OCI-LY3 (cell line): Measurements from ENCODE around the gene MRE11.

Source experiments
- EZH2phosphoT487 ChIP-seq: fragments of 200-600 bp; shearing (Covaris generic); IDR thresholded peaks from 2 replicates; pipeline ENCODE4 v1.6.1; 2018; ENCODE audit warnings: antibody characterized with exemption, mixed run types, low read depth
- TF ChIP-seq, protein P1 (sequence below): fragments of 200-600, 300-600 bp; sonication (generic); IDR thresholded peaks from 2 replicates; pipeline ENCODE4 v1.5.1; 2014; ENCODE audit warnings: antibody characterized with exemption, low read length, low read depth

- TF ChIP-seq, protein P1, sequence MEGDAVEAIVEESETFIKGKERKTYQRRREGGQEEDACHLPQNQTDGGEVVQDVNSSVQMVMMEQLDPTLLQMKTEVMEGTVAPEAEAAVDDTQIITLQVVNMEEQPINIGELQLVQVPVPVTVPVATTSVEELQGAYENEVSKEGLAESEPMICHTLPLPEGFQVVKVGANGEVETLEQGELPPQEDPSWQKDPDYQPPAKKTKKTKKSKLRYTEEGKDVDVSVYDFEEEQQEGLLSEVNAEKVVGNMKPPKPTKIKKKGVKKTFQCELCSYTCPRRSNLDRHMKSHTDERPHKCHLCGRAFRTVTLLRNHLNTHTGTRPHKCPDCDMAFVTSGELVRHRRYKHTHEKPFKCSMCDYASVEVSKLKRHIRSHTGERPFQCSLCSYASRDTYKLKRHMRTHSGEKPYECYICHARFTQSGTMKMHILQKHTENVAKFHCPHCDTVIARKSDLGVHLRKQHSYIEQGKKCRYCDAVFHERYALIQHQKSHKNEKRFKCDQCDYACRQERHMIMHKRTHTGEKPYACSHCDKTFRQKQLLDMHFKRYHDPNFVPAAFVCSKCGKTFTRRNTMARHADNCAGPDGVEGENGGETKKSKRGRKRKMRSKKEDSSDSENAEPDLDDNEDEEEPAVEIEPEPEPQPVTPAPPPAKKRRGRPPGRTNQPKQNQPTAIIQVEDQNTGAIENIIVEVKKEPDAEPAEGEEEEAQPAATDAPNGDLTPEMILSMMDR: no peak
- TF ChIP-seq EZH2phosphoT487: no peak
These were observed 91.8 kb downstream of the MRE11 start for GRCh38 chr11:94401773-94402265.
